ENCODE results near the gene KLC1.

Gene KLC1

DNA sequence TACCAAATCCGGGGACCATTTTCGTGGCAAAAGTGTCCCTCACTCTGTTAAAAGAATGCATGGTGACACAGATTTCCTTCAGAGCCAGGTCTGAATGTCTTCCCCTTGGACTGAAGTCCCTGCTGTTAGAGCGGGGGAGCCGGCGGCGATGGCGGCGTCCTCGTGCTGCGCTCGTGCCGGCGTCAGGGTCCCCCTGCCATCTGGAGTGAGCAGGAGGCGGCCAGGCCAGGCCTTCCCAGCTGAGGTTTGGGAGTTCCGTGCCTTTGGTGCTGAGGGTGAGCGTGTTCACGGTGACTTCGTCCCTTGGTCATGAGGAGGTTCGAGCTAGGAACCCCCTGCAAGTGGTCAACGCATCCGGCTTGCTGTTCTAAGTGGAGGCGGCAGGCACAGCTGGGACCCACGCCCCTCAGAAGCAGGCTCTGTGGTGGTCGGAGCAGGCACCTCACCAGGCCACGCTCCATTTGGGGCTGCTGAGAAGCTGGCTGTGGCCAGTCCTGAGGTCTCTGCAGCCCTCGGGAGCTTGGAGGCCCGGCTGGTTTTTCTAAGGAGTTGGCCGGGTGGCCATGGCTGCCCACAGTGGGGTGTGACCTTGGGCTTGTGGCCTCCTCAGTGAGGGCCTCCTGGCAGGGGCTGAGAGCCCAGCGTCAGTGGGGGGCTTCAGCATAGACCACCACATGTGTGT, 96.1 kb downstream of the KLC1 start:
- no peak for DNase-seq

DNA sequence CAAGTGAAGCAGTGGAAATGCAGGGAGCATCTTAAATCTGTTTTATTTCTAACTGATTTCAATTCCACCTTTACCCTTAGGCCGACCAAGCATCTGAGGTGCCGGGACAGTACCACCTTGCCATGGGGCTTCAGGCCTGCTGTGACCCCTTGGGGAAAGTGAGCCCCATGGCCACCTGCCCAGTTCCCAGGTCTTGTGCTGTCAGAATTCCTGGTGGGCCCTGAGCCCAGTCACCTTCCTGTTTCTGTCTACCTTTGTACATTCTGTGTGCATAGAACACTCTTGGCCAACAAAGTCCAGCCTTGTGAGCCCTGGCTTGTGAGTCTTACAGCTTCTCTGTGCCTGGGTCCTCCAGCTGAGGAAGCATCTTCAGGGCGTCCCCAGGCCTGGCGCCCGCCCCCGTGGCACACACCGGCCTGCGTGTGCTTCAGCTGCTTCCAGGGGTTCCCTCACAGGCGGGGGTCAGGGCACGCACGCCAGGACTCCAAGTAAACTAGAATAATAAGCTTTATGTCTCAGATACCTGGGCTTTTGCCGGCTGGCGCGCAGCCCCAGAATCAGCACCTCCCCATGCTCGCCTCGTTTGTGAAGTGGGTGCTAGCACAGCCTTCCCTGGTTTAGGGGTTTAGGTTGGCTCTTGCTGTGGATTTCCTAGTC, 96.9 kb downstream of the KLC1 start:
- DNase-seq = no peak

DNA sequence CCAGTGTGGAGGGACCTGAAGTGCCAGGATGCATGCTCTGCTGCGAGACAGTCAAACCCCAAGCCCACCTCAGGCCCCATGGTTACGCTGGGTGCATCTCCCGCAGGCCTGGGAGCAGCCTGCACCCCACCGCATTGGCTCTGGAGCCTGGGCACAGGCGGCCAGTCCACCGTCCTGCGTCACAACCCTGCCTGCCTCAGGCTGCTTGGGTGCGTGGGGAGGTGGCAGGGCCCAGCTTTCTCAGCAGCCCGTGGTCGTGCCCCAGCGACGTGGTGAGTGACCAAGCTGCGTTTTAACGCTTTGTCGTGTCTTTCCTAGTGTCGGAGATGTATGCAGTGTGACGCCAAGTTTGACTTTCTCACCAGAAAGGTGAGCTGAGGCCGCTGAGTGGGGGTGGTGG, 97.5 kb downstream of the KLC1 start:
- DNase-seq = no peak

DNA sequence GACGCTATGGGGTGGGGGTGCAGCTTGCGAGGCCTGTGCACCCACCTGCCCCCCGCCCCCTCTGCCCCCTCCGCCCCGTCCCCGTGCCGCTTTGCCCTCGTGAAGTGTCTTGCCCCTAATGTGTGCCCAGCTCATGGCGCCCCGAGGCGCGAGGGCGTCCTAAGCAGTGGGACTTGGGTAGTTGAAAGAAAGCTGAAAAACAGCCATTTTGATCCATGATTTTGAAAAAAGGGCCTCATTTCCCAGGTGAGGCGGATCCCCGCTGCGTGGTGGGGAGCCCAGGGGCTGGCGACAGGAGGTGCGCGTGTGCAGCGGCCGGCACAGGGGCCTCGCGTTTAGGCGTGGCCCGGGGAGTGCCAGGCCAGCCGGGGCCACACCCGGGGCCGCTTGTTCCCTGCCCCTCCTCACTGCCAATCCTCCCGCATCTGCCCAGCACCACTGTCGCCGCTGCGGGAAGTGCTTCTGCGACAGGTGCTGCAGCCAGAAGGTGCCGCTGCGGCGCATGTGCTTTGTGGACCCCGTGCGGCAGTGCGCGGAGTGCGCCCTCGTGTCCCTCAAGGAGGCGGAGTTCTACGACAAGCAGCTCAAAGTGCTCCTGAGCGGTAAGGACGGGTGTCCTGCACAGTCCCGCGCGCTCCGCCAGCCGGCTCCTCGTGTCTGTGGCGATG, 98.4 kb downstream of the KLC1 start:
- DNase-seq = peak; percentile 73

DNA sequence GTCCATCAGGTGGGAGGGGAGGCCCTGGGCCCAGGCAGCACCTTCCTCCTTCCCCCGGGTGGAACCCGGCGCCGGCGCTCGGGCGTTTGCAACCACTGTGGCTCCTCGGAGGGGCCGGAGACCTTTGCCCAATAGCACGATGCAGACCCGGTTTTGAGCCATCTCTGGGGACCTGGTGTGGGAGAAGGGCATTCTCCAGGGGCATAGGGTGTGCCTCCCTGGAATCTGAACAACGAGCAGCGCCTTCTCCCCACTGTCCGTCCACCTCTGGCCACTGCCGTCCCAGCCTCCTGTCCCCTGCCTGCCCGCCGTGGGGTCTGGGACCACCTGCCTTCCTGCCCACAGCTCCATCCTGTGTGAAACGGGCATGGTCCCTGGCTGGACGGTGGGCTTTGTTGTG, 99.1 kb downstream of the KLC1 start:
- DNase-seq = no peak

DNA sequence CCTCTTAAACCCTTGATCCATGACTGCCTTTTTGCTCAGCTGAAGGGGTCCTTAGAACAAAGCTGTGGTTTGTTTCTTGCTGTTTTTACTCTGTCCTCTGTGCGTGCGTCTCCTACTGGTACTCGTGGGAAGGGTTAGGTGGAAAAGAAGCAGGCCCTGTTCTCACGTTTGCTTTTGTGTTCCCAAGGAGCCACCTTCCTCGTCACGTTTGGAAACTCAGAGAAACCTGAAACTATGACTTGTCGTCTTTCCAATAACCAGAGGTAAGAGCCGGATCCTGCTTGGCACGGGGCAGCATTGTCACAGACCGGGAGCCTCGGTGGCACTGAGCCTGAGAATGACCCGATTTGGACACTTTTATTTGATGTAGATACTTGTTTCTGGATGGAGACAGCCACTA, 99.7 kb downstream of the KLC1 start:
- DNase-seq = no peak

DNA sequence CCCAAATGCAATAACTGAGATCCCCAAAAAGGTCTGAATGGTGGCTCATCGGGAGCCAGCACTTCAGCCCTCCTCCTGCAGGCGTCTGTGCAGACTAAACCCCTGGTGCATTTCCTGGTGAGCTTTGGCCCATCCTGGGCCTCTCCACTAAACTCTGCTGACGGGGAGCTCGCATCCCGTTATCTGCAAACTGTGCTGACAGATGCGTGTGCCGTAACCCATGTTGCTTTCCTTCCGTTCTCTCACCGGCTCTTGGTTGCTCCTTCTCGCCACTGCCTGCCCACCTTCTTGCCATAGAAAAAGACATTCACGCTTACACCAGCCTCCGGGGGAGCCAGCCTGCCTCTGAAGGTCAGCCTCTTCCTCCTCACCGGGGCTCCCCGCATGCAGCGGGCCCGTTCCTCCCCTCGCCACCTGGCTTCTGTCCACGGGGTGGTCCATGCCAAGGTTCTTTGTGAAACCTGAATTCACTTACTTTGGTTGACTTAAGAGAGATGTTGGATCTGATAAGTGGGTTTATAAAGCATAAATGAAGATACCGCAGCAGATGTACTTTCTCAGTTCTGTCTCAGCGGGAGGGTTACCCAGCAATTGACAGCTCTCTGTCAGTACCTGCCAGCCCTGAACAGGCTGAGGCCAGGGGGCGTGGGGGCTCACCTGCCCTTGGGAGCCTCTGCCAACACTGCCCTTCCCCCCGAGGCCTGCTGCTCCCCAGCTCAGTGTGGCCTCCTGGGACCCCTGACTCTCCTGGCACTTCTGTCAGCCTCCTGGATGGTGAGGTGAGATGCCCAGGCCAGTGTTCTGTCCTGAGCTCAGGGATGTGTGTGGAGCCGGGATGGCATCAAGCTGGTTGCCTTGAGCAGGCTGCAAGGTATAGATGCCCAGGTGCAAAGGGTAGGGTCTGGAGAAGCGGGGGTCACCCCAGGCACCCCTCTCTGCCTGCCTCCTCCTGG, 100.8 kb downstream of the KLC1 start:
- no peak for DNase-seq

DNA sequence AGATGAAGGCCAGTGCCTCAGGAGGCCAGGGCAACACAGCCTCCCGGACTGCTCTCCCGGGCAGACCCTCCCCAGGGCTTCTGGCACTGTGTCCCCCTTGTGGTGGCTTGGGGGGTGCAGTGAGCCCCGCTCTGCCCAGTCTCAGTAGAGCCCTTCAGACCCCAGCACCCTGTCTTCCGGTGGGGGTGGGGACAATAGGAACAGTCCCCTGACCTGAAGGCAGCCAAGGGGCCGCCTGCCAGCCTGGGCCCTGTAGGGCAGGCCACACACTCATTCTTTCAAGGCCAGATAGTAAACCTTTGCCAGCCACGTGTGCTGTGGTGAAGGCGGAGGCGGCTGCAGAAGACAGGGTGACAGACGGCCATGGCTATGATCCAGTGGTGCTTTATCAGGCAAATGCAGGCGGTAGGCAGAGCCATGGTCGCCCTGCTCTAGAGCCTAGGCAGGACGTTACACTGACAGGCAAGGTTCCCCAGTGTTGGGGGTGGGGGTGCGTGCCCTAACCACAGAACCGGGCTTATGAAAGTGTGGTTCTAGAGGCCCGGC, 101.6 kb downstream of the KLC1 start:
- DNase-seq = no peak

DNA sequence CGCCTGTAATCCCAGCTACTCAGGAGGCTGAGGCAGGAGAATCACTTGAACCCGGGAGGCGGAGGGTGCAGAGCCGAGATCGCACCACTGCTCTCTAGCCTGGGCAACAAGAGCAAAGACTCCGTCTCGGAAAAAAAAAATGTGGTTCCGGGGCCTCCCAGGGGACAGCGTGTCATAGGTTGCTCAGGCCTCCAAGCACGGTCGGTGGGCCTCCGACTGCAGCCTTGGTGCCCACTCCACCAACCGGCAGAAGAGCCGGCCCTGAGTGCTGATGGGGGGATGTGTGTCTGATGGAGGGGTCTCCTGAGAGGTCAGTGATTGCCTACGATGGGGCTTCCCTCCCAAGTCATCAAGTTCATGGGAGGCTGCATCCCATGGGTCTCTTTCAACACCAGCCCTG, 102.5 kb downstream of the KLC1 start:
- DNase-seq = no peak

DNA sequence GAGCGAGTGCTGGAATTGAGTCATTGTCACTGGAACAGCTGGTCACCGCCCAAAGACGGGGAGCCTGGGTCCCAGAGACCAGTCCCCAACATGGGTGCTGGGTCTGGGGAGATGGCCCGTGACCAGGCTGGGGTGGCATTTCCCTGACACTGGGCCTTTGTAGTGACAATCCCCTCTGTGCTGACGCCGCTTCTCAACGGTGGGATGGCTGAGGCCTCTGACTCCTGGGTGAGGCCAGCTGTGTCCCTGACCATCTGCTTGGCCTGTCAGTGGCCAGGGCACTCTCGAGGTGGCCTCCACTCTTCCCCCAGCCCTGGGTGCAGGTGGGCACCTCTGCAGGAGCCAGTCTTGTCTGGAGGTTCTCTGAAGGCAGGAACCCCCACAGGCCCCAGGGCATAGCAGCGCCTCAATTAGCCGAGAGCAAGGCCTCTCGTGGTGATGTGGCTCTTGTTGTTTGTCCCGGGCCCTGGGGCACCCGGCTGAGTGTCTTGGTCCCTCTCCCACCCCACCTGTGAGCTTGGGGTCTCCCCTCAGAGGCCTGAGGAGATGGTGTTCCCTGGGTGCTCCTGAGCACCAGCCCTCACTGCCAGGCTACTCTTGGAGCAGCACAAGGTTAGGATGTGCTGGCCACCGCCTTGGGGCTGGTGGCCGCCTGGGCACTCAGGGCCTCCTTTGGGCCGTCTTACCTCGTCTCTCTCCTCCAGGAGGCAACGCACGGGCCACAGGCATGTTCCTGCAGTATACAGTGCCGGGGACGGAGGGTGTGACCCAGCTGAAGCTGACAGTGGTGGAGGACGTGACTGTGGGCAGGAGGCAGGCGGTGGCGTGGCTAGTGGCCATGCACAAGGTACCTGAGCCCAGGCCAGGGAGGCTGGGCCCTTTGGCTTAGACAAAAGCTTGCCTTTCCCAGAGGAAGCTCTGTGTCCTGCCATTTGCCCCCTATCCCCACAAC, 103.2 kb downstream of the KLC1 start:
- no peak for DNase-seq

DNA sequence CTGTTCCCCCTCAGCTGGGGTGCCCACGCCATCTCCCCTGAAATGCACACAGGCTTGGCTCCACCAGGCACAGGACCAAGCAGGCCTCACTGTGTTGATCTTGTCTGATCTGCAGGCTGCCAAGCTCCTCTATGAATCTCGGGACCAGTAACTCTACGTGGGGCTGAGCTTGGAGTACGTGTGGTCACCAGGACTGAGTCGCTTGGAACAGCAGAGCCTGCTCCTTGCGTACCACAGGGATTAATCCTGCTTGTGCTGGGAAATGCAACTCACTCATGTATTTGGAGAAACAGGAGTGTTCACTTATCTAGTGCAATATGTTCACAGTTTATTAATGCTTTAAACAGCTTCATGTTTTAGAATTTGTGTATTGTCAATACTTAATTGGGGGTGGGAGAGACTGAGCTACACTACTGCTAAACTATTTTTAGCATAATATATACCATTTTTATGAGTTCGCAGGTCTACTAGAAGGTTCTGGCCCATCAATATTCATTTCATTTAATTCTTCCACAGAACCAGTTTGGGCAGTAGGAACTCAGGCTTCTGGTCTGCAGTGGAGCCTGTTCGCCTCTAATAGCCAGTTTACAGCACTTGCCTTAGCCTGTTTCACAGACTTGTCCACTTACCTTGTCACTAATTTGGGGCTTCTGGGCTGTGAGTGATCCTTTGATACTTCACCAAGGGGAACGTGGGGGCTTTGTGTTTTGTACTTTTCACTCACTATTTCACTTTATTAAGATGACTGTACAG, 104.0 kb downstream of the KLC1 start:
- no peak for DNase-seq

DNA sequence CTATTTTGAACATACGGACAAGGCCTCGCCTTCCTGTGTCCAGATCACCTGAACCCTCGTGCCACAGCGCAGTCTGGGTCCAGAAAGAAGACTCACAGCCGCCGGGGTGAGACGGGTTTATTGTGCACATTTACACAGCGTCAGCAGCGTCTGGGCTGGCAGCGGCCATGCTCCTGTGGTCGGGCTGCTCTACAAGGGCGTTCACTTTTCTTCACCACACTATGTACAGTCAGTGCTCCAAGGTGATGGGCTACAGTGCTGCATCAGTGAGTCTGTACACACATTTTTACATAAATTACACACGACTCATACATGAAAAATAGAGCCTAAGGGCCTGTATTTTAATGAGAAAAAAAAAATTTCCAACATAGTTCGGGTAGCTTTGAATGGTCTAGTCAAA, 104.6 kb downstream of the KLC1 start:
- DNase-seq = no peak

DNA sequence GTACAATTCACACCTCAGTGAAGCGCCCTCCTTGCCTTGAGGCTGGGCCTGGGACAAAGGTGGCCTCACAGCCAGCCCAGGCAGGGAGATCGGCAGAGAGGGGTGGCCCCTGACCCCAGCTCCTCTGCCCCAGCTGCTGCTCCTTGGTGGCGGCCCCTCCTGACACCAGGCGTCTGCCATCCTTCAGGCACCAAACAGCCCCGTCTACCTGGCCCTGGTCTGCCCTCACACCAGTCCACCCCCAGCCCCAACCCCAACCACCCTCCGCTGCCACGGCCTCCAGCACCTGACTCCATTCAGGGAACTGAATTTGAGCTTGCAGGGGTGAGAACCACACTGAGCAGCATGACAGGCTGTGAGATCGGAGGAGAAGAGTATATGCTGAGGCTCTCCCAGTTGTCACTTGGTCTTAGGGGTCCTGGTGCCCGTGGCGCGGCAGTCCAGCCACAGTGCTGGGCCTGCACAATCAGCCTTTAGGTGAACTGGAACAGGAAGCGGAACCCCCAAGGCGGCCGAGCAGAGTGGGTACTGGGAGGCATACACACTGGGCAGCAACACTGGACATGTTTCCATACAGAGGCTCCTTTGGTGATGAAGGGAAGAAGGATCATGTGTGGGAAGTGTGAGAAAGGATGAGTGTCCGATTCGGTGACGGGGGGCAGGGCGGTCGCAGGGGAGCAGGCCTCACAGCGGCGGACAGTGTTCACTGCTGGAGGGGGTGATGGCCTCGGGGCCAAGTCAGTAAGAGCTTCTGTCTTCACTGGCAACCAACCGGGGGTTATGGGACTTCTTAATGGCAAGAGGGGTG, 105.3 kb downstream of the KLC1 start:
- no peak for DNase-seq

DNA sequence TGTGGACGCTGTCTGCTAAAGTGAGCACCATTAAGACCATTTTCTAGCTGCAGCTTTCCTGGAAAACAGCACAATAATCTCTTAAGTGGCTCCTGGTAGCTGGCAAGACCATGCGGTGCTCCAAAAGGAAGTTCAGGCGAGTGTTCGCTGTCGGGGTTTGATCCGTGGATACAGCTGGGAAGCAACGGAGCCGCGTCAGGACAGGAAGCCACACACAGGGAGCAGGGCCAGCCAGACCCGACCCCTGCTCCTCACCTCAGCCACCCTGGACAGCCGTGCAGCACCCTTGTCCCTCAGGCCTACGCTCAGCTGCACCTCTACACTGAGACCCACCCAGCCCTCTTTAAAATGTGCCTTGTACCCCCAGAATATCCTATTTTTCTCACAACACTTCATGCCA, 106.0 kb downstream of the KLC1 start:
- no peak for DNase-seq

DNA sequence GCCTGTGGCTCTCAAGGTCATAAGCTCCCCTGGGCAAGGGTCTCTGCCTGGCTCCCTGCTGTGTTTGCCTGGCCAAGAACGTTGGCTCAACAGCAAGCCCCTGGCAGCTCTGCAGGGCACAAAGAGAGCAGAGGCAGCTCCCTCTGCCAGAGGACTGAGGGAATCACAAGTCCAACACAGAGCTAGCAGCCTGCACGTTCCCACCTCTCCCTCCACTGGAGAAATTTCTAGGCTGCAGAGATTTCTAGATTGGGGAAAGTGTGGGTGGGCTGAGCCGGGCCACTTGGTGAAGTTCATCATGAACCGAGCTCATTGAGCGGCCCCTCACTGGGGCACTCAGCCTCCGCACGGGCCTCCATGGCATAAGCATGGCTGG, 106.4 kb downstream of the KLC1 start:
- DNase-seq = no peak

DNA sequence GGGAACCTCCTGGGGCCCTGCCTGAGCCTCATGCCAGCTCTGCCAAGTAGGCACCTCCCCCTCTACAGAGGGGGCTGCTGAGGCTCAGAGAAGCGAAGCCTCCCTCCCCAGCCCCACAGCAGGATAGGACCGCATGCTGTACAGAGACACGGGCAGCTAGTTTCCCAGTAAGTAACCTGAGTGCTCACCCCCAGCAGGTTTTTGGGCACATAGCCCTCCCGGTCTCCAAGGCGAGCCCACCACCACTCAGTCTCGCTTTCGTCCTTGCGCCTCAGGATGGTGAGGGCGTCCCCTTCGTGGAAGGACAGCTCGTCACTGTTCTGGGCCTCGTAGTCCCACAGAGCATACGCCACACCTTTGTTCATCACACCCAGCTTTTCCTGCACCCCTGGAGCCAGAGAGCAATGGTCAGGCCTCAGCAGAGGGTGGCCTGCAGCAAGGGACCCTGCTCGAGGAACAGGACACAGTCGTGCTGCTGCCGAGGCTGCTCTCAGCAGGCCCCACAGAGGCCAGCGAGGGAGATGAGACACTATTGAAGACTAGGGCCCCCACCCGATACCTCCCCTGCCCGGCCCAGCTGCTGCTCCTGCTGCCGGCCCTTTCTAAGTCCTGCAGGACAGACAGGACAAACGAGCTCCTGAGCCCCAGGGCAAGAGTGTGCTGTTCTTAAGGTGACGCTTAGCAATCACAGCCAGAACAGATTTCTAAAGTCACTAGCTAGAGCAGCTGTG, 107.0 kb downstream of the KLC1 start:
- DNase-seq = no peak

DNA sequence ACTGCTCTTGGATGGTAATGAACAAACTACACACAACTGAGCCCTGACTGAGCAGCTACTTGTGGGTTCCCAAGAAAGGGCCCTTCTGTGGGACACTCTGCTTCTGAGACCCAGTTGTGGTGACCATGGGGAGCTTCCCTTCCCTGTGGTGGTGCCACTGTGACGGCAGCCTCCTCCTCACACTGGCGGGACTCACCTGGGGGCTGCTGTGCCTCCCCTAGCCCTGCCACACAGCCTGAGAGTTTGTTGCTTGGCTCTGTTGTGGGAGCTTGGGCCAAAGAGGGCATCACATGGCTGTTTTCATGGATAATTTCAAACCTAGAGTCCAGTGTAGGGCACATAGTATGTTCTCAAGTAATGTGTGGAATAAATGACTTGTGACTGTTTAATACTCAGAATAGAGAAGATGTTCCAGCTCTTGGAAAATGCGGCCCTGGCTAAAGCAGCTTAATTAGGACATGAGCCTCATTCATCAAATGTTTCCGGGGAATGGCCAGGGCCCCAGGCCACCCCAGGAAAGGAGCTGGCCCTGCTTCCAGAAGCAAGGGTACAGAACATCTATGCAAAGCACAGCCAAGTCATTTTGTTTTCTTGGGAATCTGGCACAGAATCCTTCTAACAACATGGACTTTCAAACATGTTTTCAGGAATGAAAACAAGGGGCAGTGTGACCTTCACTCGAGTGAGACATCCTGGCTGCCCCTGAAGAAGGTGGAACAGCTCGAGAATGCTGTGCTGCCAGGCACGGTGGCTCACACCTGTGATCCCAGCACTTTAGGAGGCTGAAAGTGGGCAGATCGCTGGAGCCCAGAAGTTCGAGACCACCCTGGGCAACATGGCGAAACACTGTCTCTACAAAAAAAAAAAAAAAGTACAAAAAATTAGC, 107.8 kb downstream of the KLC1 start:
- DNase-seq = no peak

DNA sequence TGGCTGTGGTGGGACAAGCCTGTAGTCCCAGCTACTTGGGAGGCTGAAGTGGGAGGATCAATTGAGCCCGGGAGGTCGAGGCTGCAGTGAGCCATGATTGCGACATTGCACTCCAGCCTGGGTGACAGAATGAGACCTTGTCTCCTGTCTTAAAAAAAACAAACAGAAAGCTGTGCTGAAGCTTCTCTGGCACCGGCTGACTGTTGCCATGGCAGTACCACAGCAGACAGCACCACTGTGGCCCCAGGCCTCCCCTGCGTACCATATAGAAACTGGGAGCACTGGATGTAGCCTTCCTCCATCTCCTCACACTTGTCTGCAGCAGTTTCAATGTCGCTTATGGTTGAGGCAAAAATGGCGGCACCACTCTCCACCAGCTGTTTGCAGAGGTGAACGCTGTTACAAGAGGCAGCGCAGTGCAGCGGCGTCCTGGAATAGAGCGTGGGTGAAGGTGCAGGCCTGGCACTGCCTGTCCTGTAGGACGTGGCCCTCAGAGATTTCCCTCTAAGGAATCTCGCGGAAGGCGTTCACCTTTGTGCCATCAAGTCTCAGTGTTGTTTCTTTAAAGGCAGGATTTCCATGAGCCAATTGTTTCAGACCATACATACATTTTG, 108.5 kb downstream of the KLC1 start:
- no peak for DNase-seq
